Measurements from ENCODE around the gene ZNF680.
"Not testable (repeated sequence)": the region's sequence is repeated elsewhere in the genome, so short reads cannot be mapped to it uniquely, and the experiment has no call there.

The ZNF680 gene

DNA sequence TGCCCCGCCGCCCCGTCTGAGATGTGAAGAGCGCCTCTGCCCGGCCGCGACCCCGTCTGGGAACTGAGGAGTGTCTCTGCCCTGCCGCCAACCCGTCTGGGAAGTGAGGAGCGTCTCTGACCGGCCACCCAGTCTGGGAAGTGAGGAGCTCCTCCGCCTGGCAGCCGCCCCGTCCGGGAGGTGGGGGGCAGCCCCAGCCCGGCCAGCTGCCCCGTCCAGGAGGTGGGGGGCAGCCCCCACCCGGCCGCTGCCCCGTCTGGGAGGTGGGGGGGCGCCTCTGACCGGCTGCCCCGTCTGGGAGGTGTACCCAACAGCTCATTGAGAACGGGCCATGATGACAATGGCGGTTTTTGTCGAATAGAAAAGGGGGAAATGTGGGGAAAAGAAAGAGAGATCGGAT, 8.7 kb downstream of the ZNF680 start:
- not testable (repeated sequence) for DNase-seq

DNA sequence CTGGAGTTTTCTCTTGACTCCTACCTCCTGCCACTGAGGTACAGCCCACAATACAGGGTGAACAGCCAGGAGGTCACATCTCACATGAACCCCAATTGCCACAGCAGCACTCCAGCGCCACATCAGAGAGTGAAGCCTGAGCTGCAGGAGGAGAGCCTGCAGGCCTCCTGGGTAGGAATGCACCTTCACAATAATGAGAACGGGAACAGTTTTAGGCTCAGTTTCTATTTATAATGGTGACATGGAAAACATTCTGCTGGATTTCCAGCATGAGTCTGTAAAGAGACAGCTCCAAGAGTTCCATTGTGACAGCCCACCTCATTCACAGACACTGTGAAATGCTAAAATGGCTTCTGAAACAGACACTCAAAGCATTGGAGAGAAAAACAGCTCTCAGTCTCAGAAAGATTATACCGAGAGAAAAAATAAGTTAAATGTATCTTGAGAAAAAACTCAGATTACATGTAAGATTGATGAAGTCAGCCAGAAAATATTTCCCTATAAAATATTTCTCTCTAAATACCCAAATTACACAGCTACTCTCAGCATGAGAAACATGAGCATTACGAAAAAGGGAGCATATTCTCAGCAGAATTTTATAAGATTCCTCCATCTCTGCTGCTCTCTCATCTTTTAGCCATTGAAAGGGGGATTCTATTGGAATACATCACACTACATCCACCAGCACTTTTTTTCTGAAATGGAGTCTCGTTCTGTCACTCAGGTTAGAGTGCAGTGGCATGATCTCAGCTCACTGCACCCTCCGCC, 11.3 kb downstream of the ZNF680 start:
- no peak for DNase-seq

DNA sequence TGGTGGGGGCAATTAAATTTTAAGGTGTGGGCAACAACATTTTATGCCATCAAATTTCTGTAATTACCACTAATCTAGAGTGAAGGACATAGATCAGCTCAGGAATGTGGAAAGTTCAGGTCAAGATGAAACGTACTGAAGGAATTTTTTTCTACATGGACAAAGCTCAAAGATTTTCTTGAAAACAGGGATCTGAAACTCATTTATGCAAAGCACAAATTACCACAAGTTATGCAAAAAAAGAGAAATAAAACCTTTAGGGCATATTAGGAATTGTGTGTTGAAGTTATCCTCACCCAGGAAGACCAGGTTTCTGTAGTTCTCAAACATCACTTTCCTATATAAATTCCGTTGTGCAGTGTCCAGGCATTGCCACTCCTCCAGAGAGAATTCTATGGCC, 18.9 kb downstream of the ZNF680 start:
- DNase-seq: no peak

DNA sequence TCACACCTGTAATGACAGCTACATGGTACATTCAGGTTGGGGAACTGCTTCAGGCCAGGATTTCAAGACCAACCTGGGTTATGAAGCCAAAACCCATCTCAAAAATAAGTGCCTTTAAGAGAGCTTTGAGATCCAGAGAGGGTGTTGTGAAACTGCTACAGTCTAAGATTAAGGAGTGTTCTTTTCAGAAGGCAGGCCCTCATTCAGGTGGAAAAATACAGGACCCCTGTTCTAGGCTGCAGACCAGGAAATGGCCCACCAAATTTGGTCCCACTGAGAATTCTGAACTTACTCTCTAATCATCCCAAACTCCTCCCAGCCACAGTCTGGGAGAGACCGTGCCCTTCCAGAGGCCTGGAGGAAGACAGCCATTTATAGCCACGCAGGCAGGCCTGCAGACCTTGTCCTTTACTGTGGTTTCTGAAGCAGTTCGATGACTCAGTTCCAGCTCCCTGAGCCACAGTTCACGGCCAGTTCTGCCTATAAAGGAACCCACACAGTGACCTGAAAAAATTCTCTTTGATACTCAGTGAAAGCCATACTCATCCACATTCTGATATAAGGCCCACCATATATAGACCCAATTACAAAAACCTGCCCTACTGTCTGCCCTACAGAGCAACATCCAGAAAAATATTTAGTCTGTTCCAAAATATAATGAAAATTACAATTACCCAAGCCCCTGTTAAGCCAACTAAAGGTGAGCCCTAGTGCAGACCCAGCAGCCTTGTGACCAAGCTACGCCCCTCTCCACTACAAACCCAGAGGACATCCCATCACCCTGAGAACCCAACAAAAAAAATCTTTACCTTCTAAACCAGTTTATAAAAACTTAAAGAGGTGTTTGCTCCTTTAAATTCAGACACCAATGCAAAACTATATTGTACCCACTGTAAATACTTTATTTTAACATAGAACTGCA, 21.2 kb downstream of the ZNF680 start:
- peak; percentile 19 for DNase-seq

DNA sequence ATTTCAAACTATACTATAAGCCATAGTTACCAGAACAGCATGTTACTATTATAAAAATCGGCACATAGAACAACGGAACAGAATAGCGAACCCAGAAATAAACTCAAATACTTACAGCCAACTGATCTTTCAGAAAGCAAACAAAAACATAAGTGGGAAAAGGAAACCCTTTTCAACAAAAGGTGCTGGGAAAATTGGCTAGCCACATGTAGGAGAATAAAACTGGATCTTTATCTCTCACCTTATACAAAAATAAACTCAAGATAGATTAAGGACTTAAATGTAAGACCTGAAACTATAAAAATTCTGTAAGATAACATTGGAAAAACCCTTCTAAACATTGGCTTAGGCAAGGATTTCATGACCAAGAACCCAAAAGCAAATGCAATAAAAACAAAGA, 29.1 kb downstream of the ZNF680 start:
- no peak for DNase-seq

DNA sequence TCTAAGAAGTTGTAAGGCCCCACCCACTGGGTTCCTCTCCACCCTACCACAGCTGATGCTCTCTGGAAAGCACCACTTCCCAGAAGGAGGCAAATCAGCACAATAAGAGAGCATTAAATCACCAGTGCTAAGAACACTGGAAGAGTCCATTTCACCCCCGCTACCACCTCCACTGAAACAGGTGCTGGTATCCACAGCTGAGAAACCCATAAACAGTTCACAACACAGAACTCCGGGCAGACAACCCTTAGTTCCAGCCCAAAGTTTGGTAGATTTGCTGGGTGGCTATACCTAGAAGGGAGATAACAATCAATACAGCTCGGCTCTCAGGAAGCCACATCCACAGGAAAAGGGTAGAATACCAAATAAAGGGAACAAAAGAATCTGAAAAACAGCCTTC, 34.1 kb downstream of the ZNF680 start:
- no peak for DNase-seq

DNA sequence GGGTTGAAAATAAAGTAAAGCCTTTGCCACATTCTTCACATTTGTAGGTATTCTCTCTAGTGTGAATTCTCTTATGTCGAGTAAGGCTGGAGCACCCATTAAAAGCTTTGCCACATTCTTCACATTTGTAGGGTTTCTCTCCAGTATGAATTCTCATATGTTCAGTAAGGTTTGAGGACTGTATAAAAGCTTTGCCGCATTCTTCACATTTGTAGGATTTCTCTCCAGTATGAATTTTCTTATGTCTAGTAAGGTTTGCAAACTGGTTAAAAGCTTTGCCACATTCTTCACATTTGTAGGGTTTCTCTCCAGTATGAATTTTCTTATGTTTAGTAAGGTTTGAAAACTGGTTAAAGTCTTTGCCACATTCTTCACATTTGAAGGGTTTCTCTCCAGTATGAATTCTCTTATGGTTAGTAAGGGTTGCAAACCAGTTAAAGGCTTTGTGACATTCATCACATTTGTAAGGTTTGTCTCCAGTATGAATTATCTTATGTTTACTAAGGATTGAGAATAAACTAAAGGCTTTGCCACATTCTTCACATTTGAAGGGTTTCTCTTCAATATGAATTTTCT, 41.4 kb downstream of the ZNF680 start:
- no peak for DNase-seq

DNA sequence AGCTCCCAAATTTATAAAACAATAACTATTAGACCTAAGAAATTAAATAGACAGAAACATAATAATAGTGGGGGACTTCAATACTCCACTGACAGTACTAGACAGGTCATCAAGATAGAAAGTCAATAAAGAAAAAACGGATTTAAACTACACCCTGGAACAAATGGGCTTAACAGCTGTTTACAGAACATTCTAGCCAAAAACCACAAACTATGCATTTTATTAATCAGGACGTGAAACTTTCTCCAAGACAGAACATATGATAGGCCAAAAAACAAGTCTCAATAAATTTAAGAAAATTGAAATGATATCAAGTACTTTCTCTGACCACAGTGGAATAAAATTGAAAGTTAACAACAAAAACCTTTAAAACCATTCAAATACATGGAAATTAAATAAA, 46.4 kb downstream of the ZNF680 start:
- DNase-seq: no peak

DNA sequence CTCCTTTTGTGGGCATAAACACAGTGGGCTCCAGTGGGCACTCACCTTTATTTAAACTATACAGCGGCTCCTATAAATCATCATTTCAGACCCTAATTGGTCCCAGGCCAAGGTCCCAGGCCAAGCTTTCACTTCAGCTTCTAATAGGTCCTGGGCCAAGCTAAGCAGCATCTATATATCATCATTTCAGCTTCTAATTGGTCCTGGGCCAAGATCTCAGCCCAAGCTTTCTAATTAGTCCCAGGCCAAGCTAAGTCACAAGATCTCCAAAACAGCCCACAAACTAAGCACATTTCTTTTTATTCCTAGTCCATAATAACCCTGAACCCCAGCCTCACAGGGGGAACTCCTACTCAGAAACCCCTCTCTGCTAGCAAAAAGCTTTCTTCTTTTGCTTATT, 47.1 kb downstream of the ZNF680 start:
- no peak for DNase-seq

DNA sequence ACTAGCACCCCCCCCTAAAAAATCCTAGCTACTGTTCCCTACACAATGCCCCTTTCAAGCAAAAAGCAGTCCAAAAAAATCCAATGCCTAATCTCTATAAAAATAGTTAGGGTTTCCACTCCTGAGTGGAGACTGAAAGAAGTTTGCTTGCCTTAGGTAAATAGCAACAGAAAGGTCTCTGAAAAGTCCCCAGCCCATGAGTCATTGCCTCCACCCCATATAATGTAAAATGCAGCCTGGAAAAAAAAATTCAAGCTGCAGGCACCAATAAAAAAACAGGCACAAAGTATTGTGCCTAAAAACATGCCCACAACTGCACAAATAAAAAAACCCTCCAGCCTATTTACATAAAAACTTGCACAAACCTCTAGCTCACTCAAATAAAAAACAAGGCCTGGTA, 47.5 kb downstream of the ZNF680 start:
- DNase-seq: no peak

DNA sequence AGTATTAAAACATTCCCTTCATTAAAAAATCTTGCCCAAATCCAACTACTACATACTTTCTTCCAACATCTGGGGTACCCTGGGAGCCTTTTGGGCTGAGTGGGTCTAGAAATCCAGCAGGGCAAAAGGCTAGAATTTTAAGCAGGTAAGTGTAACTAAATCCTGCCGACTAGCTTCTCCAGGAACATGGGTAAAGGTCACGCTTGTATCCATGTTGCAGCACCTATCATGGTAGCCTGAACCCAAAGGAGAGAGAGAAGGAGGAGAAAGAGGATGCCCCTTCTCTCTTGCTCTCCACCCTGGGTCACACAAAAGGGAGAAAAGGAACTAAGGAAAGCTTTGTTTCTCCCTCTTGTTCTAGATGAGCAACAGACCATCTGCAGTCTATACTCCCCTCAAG, 53.3 kb downstream of the ZNF680 start:
- DNase-seq: no peak

DNA sequence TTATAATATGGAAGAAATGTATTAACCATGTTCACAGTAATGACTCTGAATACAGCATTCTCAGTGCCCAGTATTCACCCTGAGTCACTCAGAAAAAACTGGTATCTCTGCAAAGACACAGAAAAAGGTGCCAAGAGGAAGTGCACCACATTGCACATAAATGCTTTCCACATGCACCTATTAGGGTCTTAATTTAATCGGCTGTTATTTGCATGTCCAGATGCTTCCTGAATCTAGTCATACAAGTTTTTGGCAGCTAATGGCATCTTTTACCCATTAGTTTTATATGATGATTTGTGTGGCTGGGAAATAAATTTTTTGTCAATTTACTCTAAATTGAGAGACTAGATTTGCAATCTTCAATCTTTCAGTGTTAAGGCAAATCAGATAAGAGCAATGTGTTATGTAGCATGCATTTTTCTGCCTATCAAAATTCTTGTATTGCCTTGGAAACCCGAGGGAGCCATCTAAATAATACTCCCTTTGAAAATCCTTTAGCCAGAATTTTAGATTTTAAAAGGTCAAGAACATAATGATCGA, 58.2 kb downstream of the ZNF680 start:
- DNase-seq: no peak

DNA sequence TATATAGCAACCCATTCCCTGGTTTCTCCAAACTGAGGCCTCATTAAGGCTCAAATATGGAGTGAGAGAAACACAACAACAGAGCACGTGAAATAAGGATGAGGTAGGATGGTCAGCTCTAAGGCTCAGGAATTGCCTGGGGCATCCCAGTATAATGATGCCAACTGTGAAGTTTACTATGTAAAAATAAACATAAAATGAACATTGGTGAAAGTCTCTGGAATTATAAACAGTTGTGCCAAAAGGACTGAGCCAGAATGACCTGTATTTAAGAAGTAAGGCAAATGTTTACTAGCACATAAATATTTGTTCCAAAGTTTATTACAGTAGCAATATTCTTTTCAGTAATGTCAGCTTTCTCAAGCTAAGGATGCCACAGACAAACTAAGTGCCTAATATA, 64.6 kb downstream of the ZNF680 start:
- DNase-seq: no peak

DNA sequence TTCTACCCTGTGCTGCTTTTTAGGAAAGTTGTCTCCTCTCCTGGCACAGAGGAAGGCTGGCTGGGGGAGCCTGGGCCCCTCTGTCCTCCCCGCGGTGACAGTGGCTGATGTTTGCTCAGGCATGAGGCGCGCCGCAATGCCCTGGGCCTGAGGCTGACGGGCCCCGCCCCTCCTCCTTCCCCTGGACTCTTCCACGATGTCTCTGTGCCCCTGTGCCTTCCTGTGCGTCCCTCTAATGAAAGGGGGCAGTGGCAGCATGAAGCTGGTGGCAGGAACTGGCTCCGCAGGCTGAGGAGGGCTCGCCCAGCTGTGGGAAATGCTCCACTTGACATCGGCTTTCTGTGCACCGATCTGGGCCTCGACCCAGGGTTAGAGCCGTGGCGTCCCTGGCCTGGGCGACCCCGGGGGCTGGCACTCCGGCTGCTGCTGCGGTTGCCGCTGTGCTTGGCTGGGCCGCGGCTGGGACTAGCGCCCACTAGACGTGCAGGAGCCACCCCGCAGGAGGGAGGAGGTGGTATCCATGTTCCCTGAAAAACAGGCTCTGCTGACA, 67.9 kb downstream of the ZNF680 start:
- DNase-seq: no peak

DNA sequence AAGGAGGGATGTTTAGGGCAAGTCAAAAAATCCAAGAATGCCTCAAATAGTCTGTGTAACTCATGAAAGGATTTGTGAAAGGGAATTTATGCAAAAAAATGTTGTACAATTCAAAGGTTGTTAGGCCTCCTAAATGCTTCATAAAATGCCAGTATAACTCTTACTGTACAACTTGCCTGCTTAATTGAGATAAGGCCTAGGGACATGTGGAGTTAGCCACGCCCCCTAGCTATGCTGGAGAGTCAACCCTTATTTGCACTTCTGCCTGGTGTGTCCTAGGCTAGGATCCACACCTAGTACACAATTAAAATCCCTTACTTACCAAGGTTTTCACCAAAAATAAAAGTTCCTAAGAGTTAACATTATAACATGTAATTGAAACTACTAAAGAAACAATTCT, 77.2 kb downstream of the ZNF680 start:
- DNase-seq: no peak

Data from CD4-positive, alpha-beta T cell treated with Interleukin-17A for 1 hour (primary cell).